Neuronal stem cell (in vitro differentiated cells): Measurements from ENCODE around the gene SOWAHC.
A peak's percentile ranks its signal among the peaks of the same experiment; 100 is the strongest.

Experiments used
- DNase-seq: peaks from one replicate; pipeline ENCODE4 v3.0.0-alpha.2; 2013; ENCODE audit warnings: low spot score
- H2AFZ ChIP-seq: one replicate; pipeline ENCODE4 v1.6.1; 2013; ENCODE audit warnings: mild to moderate bottlenecking, low read length, inconsistent platforms
- H2AK5ac ChIP-seq: 2 replicates; pipeline ENCODE4 v1.6.1; 2013; ENCODE audit warnings: low read depth, mild to moderate bottlenecking, inconsistent platforms, low read length, moderate library complexity, mixed read lengths
- H2BK120ac ChIP-seq: 2 replicates; pipeline ENCODE4 v1.6.1; 2013; ENCODE audit warnings: low read depth, mild to moderate bottlenecking, inconsistent platforms, low read length, moderate library complexity, mixed read lengths
- H2BK12ac ChIP-seq: one replicate; pipeline ENCODE4 v1.6.1; 2013; ENCODE audit warnings: low read length, inconsistent platforms
- H2BK15ac ChIP-seq: 2 replicates; pipeline ENCODE4 v1.6.1; 2013; ENCODE audit warnings: mild to moderate bottlenecking, low read length, inconsistent platforms, mixed read lengths
- H2BK5ac ChIP-seq: one replicate; pipeline ENCODE4 v1.6.1; 2013; ENCODE audit warnings: inconsistent platforms, mild to moderate bottlenecking, low read length, moderate library complexity
- H3K14ac ChIP-seq: one replicate; pipeline ENCODE4 v1.6.1; 2013; ENCODE audit warnings: low read length, inconsistent platforms
- H3K18ac ChIP-seq: 2 replicates; pipeline ENCODE4 v1.6.1; 2013; ENCODE audit warnings: low read length, inconsistent platforms
- H3K23ac ChIP-seq: 2 replicates; pipeline ENCODE4 v1.6.1; 2013; ENCODE audit warnings: low read depth, mild to moderate bottlenecking, mixed read lengths, low read length, inconsistent platforms; ENCODE audit not compliant: poor library complexity
- H3K27ac ChIP-seq: replicated peaks from 3 replicates; pipeline ENCODE4 v1.5.1; 2013; ENCODE audit warnings: low read length, inconsistent platforms
- H3K27me3 ChIP-seq, 3 experiments: 2 replicates each; pipeline ENCODE4 v1.6.1; 2013; ENCODE audit warnings: low read length in 3 of 3, mild to moderate bottlenecking in 2 of 3, inconsistent platforms in 1 of 3, low read depth in 1 of 3, mixed read lengths in 1 of 3, moderate library complexity in 1 of 3; ENCODE audit not compliant: control insufficient read depth in 3 of 3, insufficient read depth in 3 of 3
- H3K36me3 ChIP-seq, 2 donors: replicated peaks in 1 of 2; 2 replicates each; pipeline ENCODE4 v1.6.1; 2013; ENCODE audit warnings: low read length in 2 of 2; ENCODE audit not compliant: control insufficient read depth in 2 of 2, insufficient read depth in 2 of 2
- H3K4ac ChIP-seq: 2 replicates; pipeline ENCODE4 v1.6.1; 2013; ENCODE audit warnings: inconsistent platforms, mild to moderate bottlenecking, low read length, moderate library complexity
- H3K4me1 ChIP-seq, 2 donors: 1 replicate in 1 of 2; 2 replicates in 1 of 2; pipeline ENCODE4 v1.6.1; 2013; ENCODE audit warnings: low read length in 2 of 2, low read depth in 1 of 2; ENCODE audit not compliant: control insufficient read depth in 2 of 2, insufficient read depth in 1 of 2
- H3K4me2 ChIP-seq: one replicate; pipeline ENCODE4 v1.6.1; 2013; ENCODE audit warnings: mild to moderate bottlenecking, low read length, inconsistent platforms; ENCODE audit not compliant: insufficient read depth, poor library complexity, severe bottlenecking
- H3K4me3 ChIP-seq, 2 donors: 2 replicates each; pipeline ENCODE4 v1.5.1; 2013; ENCODE audit warnings: low read length in 2 of 2, mild to moderate bottlenecking in 2 of 2, inconsistent platforms in 1 of 2, moderate library complexity in 1 of 2
- H3K79me1 ChIP-seq: one replicate; pipeline ENCODE4 v1.6.1; 2013; ENCODE audit warnings: low read depth, mild to moderate bottlenecking, inconsistent platforms, low read length, moderate library complexity
- H3K9ac ChIP-seq: one replicate; pipeline ENCODE4 v1.6.1; 2013; ENCODE audit warnings: mild to moderate bottlenecking, low read depth, low read length, inconsistent platforms; ENCODE audit not compliant: poor library complexity
- H3K9me3 ChIP-seq, 2 donors: replicated peaks in 1 of 2; 2 replicates each; pipeline versions ENCODE3 to v1.6.1; 2013; ENCODE audit warnings: low read length in 2 of 2, mild to moderate bottlenecking in 2 of 2, inconsistent platforms in 1 of 2, low read depth in 1 of 2, mixed read lengths in 1 of 2, moderate library complexity in 1 of 2; ENCODE audit not compliant: control insufficient read depth in 2 of 2, insufficient read depth in 1 of 2
- H4K8ac ChIP-seq: one replicate; pipeline ENCODE4 v1.6.1; 2013; ENCODE audit warnings: low read depth, mild to moderate bottlenecking, inconsistent platforms, low read length, moderate library complexity
- H4K91ac ChIP-seq: one replicate; pipeline ENCODE4 v1.6.1; 2013; ENCODE audit warnings: low read length, low read depth, mild to moderate bottlenecking, inconsistent platforms; ENCODE audit not compliant: poor library complexity
- WGBS, 2 donors: extraction: QIAGEN DNeasy Blood & Tissue Kit; methylation state at CpG; one replicate each; pipeline ENCODE4 v1.1.7; 2013; ENCODE audit warnings: missing lambda C conversion rate in 2 of 2, mixed read lengths in 1 of 2; ENCODE audit not compliant: insufficient read length in 2 of 2, insufficient replicate concordance in 1 of 2; ENCODE audit errors: extremely low coverage in 2 of 2; 5-methylcytosine and 5-hydroxymethylcytosine counted together

SOWAHC gene

DNA sequence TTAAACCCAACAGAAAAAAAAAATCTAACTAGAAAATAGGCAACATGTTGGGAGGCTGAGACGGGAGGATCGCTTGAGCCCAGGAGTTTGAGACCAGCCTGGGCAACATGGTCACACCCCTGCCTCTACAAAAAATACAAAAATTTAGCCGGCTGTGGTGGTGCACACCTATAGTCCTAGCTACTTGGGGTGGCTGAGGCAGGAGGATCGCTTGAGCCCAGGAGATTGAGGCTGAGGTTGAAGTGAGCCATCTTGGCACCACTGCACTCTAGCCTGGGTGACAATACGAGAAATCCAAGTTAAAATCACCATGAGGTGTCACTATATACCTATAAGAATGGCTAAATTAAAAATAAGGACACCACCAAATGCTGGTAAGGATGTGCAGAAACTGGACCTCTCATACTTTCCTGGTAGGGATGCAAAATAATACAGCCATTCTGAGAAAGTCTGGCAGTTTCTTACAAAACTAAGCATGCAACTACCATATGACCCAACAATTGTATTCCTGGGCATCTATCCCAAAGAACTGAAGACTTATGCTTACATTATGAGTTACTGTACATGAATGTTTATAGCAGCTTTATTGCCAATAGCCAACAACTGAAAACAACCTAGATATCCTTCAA is 2.6 kb upstream of the SOWAHC start:
- Histone ChIP-seq H3K23ac (no peak overlapping the region), H2BK12ac (no peak overlapping the region), H3K79me1 (peaks cover 9% of the 10 kb centered on the region), H2AFZ (no peak overlapping the region), H3K4me3 (peak overlapping the region in 1 of 2 donors; percentile 71), H2BK15ac (no peak overlapping the region), H2AK5ac (no peak overlapping the region), H3K14ac (no peak overlapping the region), H2BK120ac (no peak overlapping the region), H2BK5ac (no peak overlapping the region), H3K9me3 (peaks cover 0 to 3% of the 10 kb centered on the region in 2 donors), H3K18ac (no peak overlapping the region), H3K9ac (no peak overlapping the region), H3K4me1 (peaks cover 7 to 18% of the 10 kb centered on the region in 2 donors), H3K27ac (no peak overlapping the region), H3K36me3 (peaks cover 0 to 29% of the 10 kb centered on the region in 2 donors), H3K4ac (no peak overlapping the region), H4K91ac (no peak overlapping the region), H4K8ac (no peak overlapping the region), H3K4me2 (no peak overlapping the region), H3K27me3 (peaks cover 0 to 17% (median 10%) of the 10 kb centered on the region in 3 experiments)
- no peak for DNase-seq
- no CpG with 5 or more reads among the region's 5 CpGs for WGBS, 2 donors

DNA sequence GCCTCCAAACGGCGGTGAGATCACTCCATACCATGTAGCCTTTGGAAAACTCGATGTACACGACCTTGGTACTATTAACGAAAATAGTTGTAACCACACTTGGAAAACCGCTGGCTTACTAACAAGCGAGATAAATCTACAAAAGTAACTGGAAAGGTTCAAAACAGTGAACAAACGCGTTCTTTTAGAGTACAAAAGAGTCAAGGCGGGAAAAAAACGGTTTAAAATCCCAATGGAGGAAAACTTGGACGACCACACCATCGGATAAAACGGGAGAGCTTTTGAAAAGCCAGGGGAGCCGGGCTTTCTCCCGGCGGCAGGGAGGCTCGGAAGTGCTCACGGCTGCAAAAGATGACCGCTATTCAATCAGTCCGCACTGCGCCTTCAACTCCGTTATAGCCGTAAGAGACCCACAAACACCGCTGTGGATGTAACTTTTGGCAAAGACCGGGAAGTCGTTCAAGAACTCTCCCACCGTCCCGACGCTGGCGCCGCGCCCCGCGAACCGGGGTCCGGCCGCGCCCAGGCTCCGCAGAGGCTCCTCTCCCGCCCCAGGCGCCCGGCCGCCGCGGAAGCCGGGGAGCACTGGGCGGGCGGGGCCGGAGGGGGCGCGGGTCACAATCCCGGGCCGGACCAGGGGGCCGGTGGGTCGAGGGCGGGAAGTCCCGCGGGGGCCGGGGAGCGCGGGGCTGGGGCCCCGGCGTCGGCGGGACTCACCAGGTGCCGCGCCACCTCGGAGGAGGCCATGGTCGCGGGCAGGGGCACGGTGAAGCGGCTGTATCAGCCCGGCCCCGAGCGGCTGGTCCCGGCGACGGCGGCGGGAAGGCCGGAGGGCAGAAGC is 863 bp upstream of the SOWAHC start:
- Histone ChIP-seq H2BK120ac (peak overlapping the region; percentile 47), H3K18ac (peak overlapping the region; percentile 96), H2BK15ac (no peak overlapping the region), H3K4me2 (peak overlapping the region; percentile 69), H3K9ac (peak overlapping the region; percentile 92), H4K8ac (no peak overlapping the region), H3K4ac (no peak overlapping the region), H2BK5ac (peak overlapping the region; percentile 32), H2BK12ac (no peak overlapping the region), H3K4me3 (peak overlapping the region; percentile 71 to 99), H3K4me1 (peaks cover 7 to 22% of the 10 kb centered on the region in 2 donors), H3K79me1 (peaks cover 9% of the 10 kb centered on the region), H3K9me3 (peaks cover 0 to 3% of the 10 kb centered on the region in 2 donors), H3K14ac (no peak overlapping the region), H2AFZ (peak overlapping the region; percentile 85), H2AK5ac (no peak overlapping the region), H3K27ac (peak overlapping the region; percentile 99), H3K27me3 (peaks cover 0 to 17% (median 10%) of the 10 kb centered on the region in 3 experiments), H3K23ac (peak overlapping the region; percentile 80), H3K36me3 (peaks cover 0 to 38% of the 10 kb centered on the region in 2 donors), H4K91ac (no peak overlapping the region)
- DNase-seq: no peak
- no CpG with 5 or more reads among the region's 82 CpGs for WGBS, 2 donors

DNA sequence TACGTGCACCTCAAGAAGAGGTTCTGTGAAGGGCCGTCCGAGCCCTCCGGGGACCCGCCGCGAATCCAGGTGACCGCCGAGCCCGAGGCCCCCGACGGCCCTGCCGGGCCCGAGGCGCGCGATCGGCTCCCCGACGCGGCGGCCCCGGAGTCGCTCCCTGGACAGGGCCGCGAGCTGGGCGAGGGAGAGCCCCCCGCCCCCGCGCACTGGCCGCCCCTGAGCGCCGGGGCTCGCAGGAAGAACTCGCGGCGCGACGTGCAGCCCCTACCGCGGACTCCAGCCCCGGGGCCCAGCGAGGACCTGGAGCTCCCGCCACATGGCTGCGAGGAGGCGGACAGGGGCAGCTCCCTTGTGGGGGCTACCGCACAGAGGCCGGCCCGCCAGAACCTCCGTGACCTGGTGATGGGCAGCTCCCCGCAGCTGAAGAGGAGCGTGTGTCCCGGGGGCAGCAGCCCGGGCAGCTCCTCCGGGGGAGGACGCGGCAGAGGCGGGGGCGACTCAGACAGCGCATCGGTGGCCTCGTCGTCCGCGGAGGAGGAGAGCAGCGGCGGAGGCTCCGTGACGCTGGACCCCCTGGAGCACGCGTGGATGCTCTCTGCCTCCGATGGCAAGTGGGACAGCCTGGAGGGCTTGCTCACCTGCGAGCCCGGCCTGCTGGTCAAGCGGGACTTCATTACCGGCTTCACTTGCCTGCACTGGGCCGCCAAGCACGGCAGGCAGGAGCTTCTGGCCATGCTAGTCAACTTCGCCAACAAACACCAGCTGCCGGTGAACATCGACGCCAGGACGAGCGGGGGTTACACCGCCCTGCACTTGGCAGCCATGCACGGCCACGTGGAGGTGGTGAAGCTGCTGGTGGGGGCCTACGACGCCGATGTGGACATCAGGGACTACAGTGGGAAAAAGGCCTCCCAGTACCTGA is 812 bp downstream of the SOWAHC start:
- Histone ChIP-seq H3K4ac (peak overlapping the region; percentile 84), H3K4me1 (peaks cover 7 to 15% of the 10 kb centered on the region in 2 donors), H3K79me1 (peaks cover 9% of the 10 kb centered on the region), H2BK15ac (peak overlapping the region; percentile 83), H3K36me3 (peaks cover 0 to 34% of the 10 kb centered on the region in 2 donors), H2BK120ac (peak overlapping the region; percentile 47), H3K4me3 (peak overlapping the region; percentile 74 to 92), H3K9ac (peak overlapping the region; percentile 91), H4K91ac (no peak overlapping the region), H3K14ac (peak overlapping the region; percentile 89), H3K27me3 (peaks cover 0 to 17% (median 10%) of the 10 kb centered on the region in 3 experiments), H3K18ac (peak overlapping the region; percentile 91), H2AK5ac (peak overlapping the region; percentile 81), H3K9me3 (peaks cover 0 to 5% of the 10 kb centered on the region in 2 donors), H2BK12ac (peak overlapping the region; percentile 73), H4K8ac (peak overlapping the region; percentile 43), H2BK5ac (peak overlapping the region; percentile 53), H3K23ac (peak overlapping the region; percentile 99), H2AFZ (peak overlapping the region; percentile 90), H3K4me2 (peak overlapping the region; percentile 93), H3K27ac (no peak overlapping the region)
- peak; percentile 33 for DNase-seq
- no CpG with 5 or more reads among the region's 90 CpGs for WGBS, 2 donors
